Keratinocyte (primary cell): Measurements from ENCODE around the gene OR2A7. TPM values are rescaled to one million over a fixed set of nuclear protein-coding genes. Genes with fewer than 3 reads are reported as not detected.
"Not testable (repeated sequence)": the region's sequence is repeated elsewhere in the genome, so short reads cannot be mapped to it uniquely, and the experiment has no call there.

Experiments used
- DNase-seq: peaks from one replicate; pipeline ENCODE4 v3.0.0-alpha.2; 2011; ENCODE audit warnings: low read depth, missing footprints, low spot score
- FAIRE-seq: peaks from 2 replicates; lab custom pipeline; 2011; peaks lifted over from hg19 to GRCh38; lab: Jason Lieb, UNC
- H2AFZ ChIP-seq: 2 replicates; pipeline ENCODE4 v1.6.0; 2012; ENCODE audit warnings: low read length, control low read depth, inconsistent platforms; ENCODE audit not compliant: control insufficient read depth
- H3K27ac ChIP-seq: 2 replicates; pipeline ENCODE4 v1.5.1; 2011; ENCODE audit warnings: low read length; ENCODE audit not compliant: control insufficient read depth, insufficient read depth
- H3K27me3 ChIP-seq: 3 replicates; pipeline ENCODE4 v1.6.0; 2011; ENCODE audit warnings: low read length; ENCODE audit not compliant: control insufficient read depth, insufficient read depth; ENCODE audit errors: extremely low read depth
- H3K36me3 ChIP-seq, 2 experiments: 2 replicates in 1 of 2; 3 replicates in 1 of 2; pipeline ENCODE4 v1.5.1; 2011; ENCODE audit warnings: low read length in 2 of 2, mild to moderate bottlenecking in 1 of 2; ENCODE audit not compliant: control insufficient read depth in 2 of 2, insufficient read depth in 2 of 2; ENCODE audit errors: extremely low read depth in 1 of 2
- H3K4me1 ChIP-seq: 3 replicates; pipeline ENCODE4 v1.5.1; 2011; ENCODE audit warnings: low read length; ENCODE audit not compliant: control insufficient read depth, insufficient read depth; ENCODE audit errors: extremely low read depth
- H3K4me2 ChIP-seq: 3 replicates; pipeline ENCODE4 v1.6.0; 2011; ENCODE audit warnings: low read depth, low read length; ENCODE audit not compliant: control insufficient read depth, insufficient read depth; ENCODE audit errors: extremely low read depth
- H3K4me3 ChIP-seq, 3 experiments: fragments of 200-600 bp in 1 of 3; sonication (generic) in 1 of 3; 2 replicates in 2 of 3; 3 replicates in 1 of 3; pipeline ENCODE4 v1.5.1; 2011 to 2016; ENCODE audit warnings: low read length in 3 of 3, mild to moderate bottlenecking in 3 of 3, control low read depth in 2 of 3, inconsistent platforms in 1 of 3, low read depth in 1 of 3, mixed read lengths in 1 of 3, mixed run types in 1 of 3, moderate library complexity in 1 of 3; ENCODE audit not compliant: control insufficient read depth in 2 of 3, insufficient read depth in 2 of 3; ENCODE audit errors: extremely low read depth in 1 of 3
- H3K79me2 ChIP-seq: 2 replicates; pipeline ENCODE4 v1.6.0; 2012; ENCODE audit warnings: low read length; ENCODE audit not compliant: control insufficient read depth, insufficient read depth
- H3K9ac ChIP-seq: 3 replicates; pipeline ENCODE4 v1.6.0; 2011; ENCODE audit warnings: low read length; ENCODE audit not compliant: control insufficient read depth, insufficient read depth; ENCODE audit errors: extremely low read depth
- H3K9me1 ChIP-seq: 3 replicates; pipeline ENCODE4 v1.6.0; 2011; ENCODE audit warnings: low read length; ENCODE audit not compliant: control insufficient read depth, insufficient read depth; ENCODE audit errors: extremely low read depth
- H3K9me3 ChIP-seq: 2 replicates; pipeline ENCODE4 v1.5.1; 2012; ENCODE audit warnings: low read depth, low read length; ENCODE audit not compliant: control insufficient read depth
- H4K20me1 ChIP-seq: 3 replicates; pipeline ENCODE4 v1.6.0; 2011; ENCODE audit warnings: low read length; ENCODE audit not compliant: control insufficient read depth, insufficient read depth; ENCODE audit errors: extremely low read depth
- dilution Hi-C: fragments of 300-500 bp; cut with MboI; formaldehyde crosslinking; loops from one replicate; pipeline ENCODE4 v1.7.0; 2020; ENCODE audit warnings: low sequenced_read_pairs; ENCODE audit not compliant: extremely low pct_ligation_motif_present
- polyA plus RNA-seq, 5 experiments: library from polyadenylated mRNA; depleted of rRNA in 3 of 5; stranded (reverse) in 3 of 5; stranded (forward) in 1 of 5; unstranded in 1 of 5; fragments of >200 nt; gene quantifications; 1 replicate in 1 of 5; 2 replicates in 3 of 5; 3 replicates in 1 of 5; pipeline versions ENCODE4 v1.2.1 to v1.2.3, GENCODE V29; 2011 to 2012; ENCODE audit warnings: missing spikeins in 2 of 5, low read depth in 1 of 5, low replicate concordance in 1 of 5

Gene OR2A7
- polyA plus RNA-seq, 1 donor (not counting 4 experiments of a cell fraction or from before 2014, with no cell fraction given) = 5.5 TPM

- H2AFZ ChIP-seq, H4K20me1 ChIP-seq, DNase-seq, H3K9me1 ChIP-seq, H3K79me2 ChIP-seq, FAIRE-seq, H3K36me3 ChIP-seq, H3K4me2 ChIP-seq, H3K9me3 ChIP-seq, H3K4me3 ChIP-seq, H3K4me1 ChIP-seq, dilution Hi-C loops, H3K27ac ChIP-seq, H3K27me3 ChIP-seq, H3K9ac ChIP-seq: not testable (repeated sequence)
These were observed 39.0 kb upstream of the OR2A7 start for GRCh38 chr7:144303607-144304006.

GRCh38 chr7:144302578-144303303 lies 38.1 kb upstream of the OR2A7 start:
- H3K4me3 ChIP-seq, DNase-seq, H3K79me2 ChIP-seq, dilution Hi-C loops, H3K9me1 ChIP-seq, H3K4me1 ChIP-seq, H3K9me3 ChIP-seq, H3K36me3 ChIP-seq, H3K4me2 ChIP-seq, H4K20me1 ChIP-seq, H3K27ac ChIP-seq, H2AFZ ChIP-seq, H3K9ac ChIP-seq, FAIRE-seq, H3K27me3 ChIP-seq: not testable (repeated sequence)

- DNase-seq, H3K4me3 ChIP-seq, H3K9me1 ChIP-seq, H3K4me2 ChIP-seq, H2AFZ ChIP-seq, H3K79me2 ChIP-seq, H3K36me3 ChIP-seq, H4K20me1 ChIP-seq, FAIRE-seq, H3K9ac ChIP-seq, dilution Hi-C loops, H3K9me3 ChIP-seq, H3K4me1 ChIP-seq, H3K27me3 ChIP-seq, H3K27ac ChIP-seq: not testable (repeated sequence)
These were observed 29.4 kb upstream of the OR2A7 start for GRCh38 chr7:144293794-144294499.

GRCh38 chr7:144292384-144293161 lies 28.0 kb upstream of the OR2A7 start:
- H4K20me1 ChIP-seq, H3K4me1 ChIP-seq, H3K9me3 ChIP-seq, H3K27me3 ChIP-seq, DNase-seq, dilution Hi-C loops, H3K36me3 ChIP-seq, FAIRE-seq, H3K9ac ChIP-seq, H3K27ac ChIP-seq, H2AFZ ChIP-seq, H3K4me3 ChIP-seq, H3K9me1 ChIP-seq, H3K79me2 ChIP-seq: not testable (repeated sequence)
- peak overlapping the region; percentile 48 for H3K4me2 ChIP-seq
